ENCODE results near the gene PTPRU.

Gene PTPRU

GRCh38 chr1:29322861-29323585 is 86.7 kb downstream of the PTPRU start:
- TF ChIP-seq CTCF (IDR thresholded peaks at IDR 0.05; ENCODE audit: low read depth, low read length, missing control alignments), result no peak
- no peak for DNase-seq (ENCODE audit: low read depth)
- no peak overlapping the region for H3K4me3 ChIP-seq (ENCODE audit: low read depth, low read length)

GRCh38 chr1:29323636-29324035 is 87.3 kb downstream of the PTPRU start:
- DNase-seq (ENCODE audit: low read depth), result no peak
- no peak for TF ChIP-seq CTCF (IDR thresholded peaks at IDR 0.05; ENCODE audit: low read depth, low read length, missing control alignments)
- H3K4me3 ChIP-seq (ENCODE audit: low read depth, low read length), result no peak overlapping the region

- no peak overlapping the region for H3K4me3 ChIP-seq (ENCODE audit: low read depth, low read length)
- TF ChIP-seq CTCF (IDR thresholded peaks at IDR 0.05; ENCODE audit: low read depth, low read length, missing control alignments), result no peak
- DNase-seq (ENCODE audit: low read depth), result no peak
Observed at GRCh38 chr1:29324202-29324601, 87.9 kb downstream of the PTPRU start.

- no peak for DNase-seq (ENCODE audit: low read depth)
- no peak for TF ChIP-seq CTCF (IDR thresholded peaks at IDR 0.05; ENCODE audit: low read depth, low read length, missing control alignments)
- no peak overlapping the region for H3K4me3 ChIP-seq (ENCODE audit: low read depth, low read length)
Observed at GRCh38 chr1:29324771-29325351, 88.5 kb downstream of the PTPRU start.

- no peak overlapping the region for H3K4me3 ChIP-seq (ENCODE audit: low read depth, low read length)
- TF ChIP-seq CTCF (IDR thresholded peaks at IDR 0.05; ENCODE audit: low read depth, low read length, missing control alignments), result no peak
- no peak for DNase-seq (ENCODE audit: low read depth)
Observed at GRCh38 chr1:29325675-29326074, 89.4 kb downstream of the PTPRU start.

- no peak for TF ChIP-seq CTCF (IDR thresholded peaks at IDR 0.05; ENCODE audit: low read depth, low read length, missing control alignments)
- no peak overlapping the region for H3K4me3 ChIP-seq (ENCODE audit: low read depth, low read length)
- no peak for DNase-seq (ENCODE audit: low read depth)
Observed at GRCh38 chr1:29326123-29326522, 89.8 kb downstream of the PTPRU start.
